Measurements from ENCODE around the gene THUMPD1. TPM values are rescaled to one million over a fixed set of nuclear protein-coding genes. Genes with fewer than 3 reads are reported as not detected.
"Not testable (repeated sequence)": the region's sequence is repeated elsewhere in the genome, so short reads cannot be mapped to it uniquely, and the experiment has no call there.

Gene THUMPD1
- total RNA-seq, 1 experiment from 2014 or later: 33.9 TPM

GRCh38 chr16:20708129-20708528 is 33.5 kb downstream of the THUMPD1 start:
- H3K4me3 ChIP-seq (replicated peaks in 1 of 2; ENCODE audit: low read depth in 1 of 2, low read length in 2 of 2); H3K4me2 ChIP-seq (ENCODE audit: low read length); CTCF ChIA-PET; H3K9me2 ChIP-seq (ENCODE audit: insufficient read depth); RAD21 ChIA-PET (ENCODE audit: low non-redundant PET in 1 of 2, low total read pairs in 2 of 2, uncharacterized antibody in 2 of 2, unreplicated experiment in 2 of 2); H3K27ac ChIP-seq (ENCODE audit: low read depth, low read length); BruUV-seq (replicated peaks); H3K9me3 ChIP-seq (ENCODE audit: control insufficient read depth in 1 of 2, insufficient read depth in 1 of 2, low read depth in 1 of 2, low read length in 2 of 2); H4K20me1 ChIP-seq (ENCODE audit: insufficient read depth); H3K9ac ChIP-seq (ENCODE audit: low read length); H2AFZ ChIP-seq (ENCODE audit: low read depth, low read length, poor library complexity, severe bottlenecking); H3K79me2 ChIP-seq (ENCODE audit: insufficient read depth, low read length); H3K36me3 ChIP-seq (ENCODE audit: control insufficient read depth in 1 of 2, insufficient read depth in 2 of 2, low read length in 2 of 2); H3K27me3 ChIP-seq (ENCODE audit: insufficient read depth, low read length); POLR2A ChIA-PET; H3K4me1 ChIP-seq (ENCODE audit: control insufficient read depth in 1 of 2, insufficient read depth in 2 of 2, low read length in 2 of 2): not testable (repeated sequence)
- TF ChIP-seq, protein P1, sequence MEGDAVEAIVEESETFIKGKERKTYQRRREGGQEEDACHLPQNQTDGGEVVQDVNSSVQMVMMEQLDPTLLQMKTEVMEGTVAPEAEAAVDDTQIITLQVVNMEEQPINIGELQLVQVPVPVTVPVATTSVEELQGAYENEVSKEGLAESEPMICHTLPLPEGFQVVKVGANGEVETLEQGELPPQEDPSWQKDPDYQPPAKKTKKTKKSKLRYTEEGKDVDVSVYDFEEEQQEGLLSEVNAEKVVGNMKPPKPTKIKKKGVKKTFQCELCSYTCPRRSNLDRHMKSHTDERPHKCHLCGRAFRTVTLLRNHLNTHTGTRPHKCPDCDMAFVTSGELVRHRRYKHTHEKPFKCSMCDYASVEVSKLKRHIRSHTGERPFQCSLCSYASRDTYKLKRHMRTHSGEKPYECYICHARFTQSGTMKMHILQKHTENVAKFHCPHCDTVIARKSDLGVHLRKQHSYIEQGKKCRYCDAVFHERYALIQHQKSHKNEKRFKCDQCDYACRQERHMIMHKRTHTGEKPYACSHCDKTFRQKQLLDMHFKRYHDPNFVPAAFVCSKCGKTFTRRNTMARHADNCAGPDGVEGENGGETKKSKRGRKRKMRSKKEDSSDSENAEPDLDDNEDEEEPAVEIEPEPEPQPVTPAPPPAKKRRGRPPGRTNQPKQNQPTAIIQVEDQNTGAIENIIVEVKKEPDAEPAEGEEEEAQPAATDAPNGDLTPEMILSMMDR (IDR thresholded peaks at IDR 0.05 in 2 of 3, conservative IDR thresholded peaks at IDR 0.05 in 1 of 3; ENCODE audit: borderline replicate concordance in 1 of 3, insufficient read depth in 1 of 3, low read depth in 2 of 3, low read length in 2 of 3): peak; percentile 40 to 54 (median 42); a peak in 4 of 6 replicates
- TF ChIP-seq RAD21 (IDR thresholded peaks at IDR 0.05; ENCODE audit: low read depth): peak; percentile 46; the same call in 1 of the 2 replicates
- DNase-seq (ENCODE audit: low read depth, low spot score) (peak; percentile 8), ATAC-seq (peak; percentile 46)
- intact Hi-C loops (cut with micrococcal nuclease): loop anchor here (5.0 to 10.0 kb wide), 2 partner anchors 106 to 803 kb away; no protein-coding TSS in a partner anchor

DNA sequence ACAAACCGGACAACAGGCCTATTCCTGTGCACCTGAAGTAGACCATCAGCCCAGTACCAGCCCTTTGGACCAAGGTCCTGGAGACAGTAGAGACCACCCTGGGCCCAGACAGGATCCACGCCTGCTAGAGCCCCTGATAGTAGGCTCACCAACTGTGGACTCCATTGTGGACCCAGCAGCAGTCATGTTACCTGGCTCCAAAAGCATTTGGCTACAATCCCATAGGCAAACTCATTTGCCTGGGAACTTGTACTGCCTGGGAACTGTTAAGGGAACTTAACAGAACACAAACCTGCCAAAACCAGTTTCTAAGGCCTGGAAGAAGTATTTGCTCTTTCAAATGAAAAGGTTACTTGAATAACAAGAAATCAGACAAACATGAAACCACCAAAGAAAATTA is 34.2 kb downstream of the THUMPD1 start:
- Histone ChIP-seq H3K4me1 (ENCODE audit: control insufficient read depth in 1 of 2, insufficient read depth in 2 of 2, low read length in 2 of 2) (no peaks in the 10 kb centered on the region), H3K79me2 (ENCODE audit: insufficient read depth, low read length) (no peaks in the 10 kb centered on the region), H3K4me3 (replicated peaks in 1 of 2; ENCODE audit: low read depth in 1 of 2, low read length in 2 of 2) (no peak overlapping the region), H3K9me2 (ENCODE audit: insufficient read depth) (no peaks in the 10 kb centered on the region), H3K36me3 (ENCODE audit: control insufficient read depth in 1 of 2, insufficient read depth in 2 of 2, low read length in 2 of 2) (no peaks in the 10 kb centered on the region), H3K9me3 (ENCODE audit: control insufficient read depth in 1 of 2, insufficient read depth in 1 of 2, low read depth in 1 of 2, low read length in 2 of 2) (no peaks in the 10 kb centered on the region), H3K27me3 (ENCODE audit: insufficient read depth, low read length) (no peaks in the 10 kb centered on the region; the same call in 1 of the 2 replicates), H4K20me1 (ENCODE audit: insufficient read depth) (no peaks in the 10 kb centered on the region), H3K4me2 (ENCODE audit: low read length) (no peak overlapping the region), H2AFZ (ENCODE audit: low read depth, low read length, poor library complexity, severe bottlenecking) (no peak overlapping the region), H3K9ac (ENCODE audit: low read length) (no peak overlapping the region), H3K27ac (ENCODE audit: low read depth, low read length) (no peak overlapping the region)
- ATAC-seq (no peak), DNase-seq (ENCODE audit: low read depth, low spot score) (no peak)
- intact Hi-C loops (cut with micrococcal nuclease): loop anchor here (5.0 to 10.0 kb wide), 2 partner anchors 105 to 803 kb away; no protein-coding TSS in a partner anchor
- CTCF ChIA-PET: no interaction called here
- POLR2A ChIA-PET: no interaction called here
- RAD21 ChIA-PET (ENCODE audit: low non-redundant PET in 1 of 2, low total read pairs in 2 of 2, uncharacterized antibody in 2 of 2, unreplicated experiment in 2 of 2): no interaction called here
- no TSS peak for BruUV-seq (replicated peaks)
- no peak for TF ChIP-seq TCF7L2 (IDR thresholded peaks at IDR 0.05; ENCODE audit: borderline replicate concordance, extremely low read depth, insufficient read depth, insufficient read length)
- no peak for TF ChIP-seq MAX (IDR thresholded peaks at IDR 0.05)
- TF ChIP-seq ELF1 (IDR thresholded peaks at IDR 0.05; ENCODE audit: borderline replicate concordance, low read depth): no peak
- TF ChIP-seq EZH2phosphoT487 (IDR thresholded peaks at IDR 0.05; ENCODE audit: borderline replicate concordance): no peak
- TF ChIP-seq, protein P2, sequence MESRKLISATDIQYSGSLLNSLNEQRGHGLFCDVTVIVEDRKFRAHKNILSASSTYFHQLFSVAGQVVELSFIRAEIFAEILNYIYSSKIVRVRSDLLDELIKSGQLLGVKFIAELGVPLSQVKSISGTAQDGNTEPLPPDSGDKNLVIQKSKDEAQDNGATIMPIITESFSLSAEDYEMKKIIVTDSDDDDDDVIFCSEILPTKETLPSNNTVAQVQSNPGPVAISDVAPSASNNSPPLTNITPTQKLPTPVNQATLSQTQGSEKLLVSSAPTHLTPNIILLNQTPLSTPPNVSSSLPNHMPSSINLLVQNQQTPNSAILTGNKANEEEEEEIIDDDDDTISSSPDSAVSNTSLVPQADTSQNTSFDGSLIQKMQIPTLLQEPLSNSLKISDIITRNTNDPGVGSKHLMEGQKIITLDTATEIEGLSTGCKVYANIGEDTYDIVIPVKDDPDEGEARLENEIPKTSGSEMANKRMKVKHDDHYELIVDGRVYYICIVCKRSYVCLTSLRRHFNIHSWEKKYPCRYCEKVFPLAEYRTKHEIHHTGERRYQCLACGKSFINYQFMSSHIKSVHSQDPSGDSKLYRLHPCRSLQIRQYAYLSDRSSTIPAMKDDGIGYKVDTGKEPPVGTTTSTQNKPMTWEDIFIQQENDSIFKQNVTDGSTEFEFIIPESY (IDR thresholded peaks at IDR 0.05; ENCODE audit: extremely low read depth, insufficient replicate concordance, low read length): no peak
- TF ChIP-seq, protein P1 (IDR thresholded peaks at IDR 0.05 in 2 of 3, conservative IDR thresholded peaks at IDR 0.05 in 1 of 3; ENCODE audit: borderline replicate concordance in 1 of 3, insufficient read depth in 1 of 3, low read depth in 2 of 3, low read length in 2 of 3): no peak
- no peak for TF ChIP-seq FOSL1 (IDR thresholded peaks at IDR 0.05; ENCODE audit: low read depth)
- no peak for TF ChIP-seq CEBPB (IDR thresholded peaks at IDR 0.05; ENCODE audit: low read depth)
- TF ChIP-seq EZH2 (IDR thresholded peaks at IDR 0.05): no peak
- no peak for TF ChIP-seq POLR2AphosphoS5 (IDR thresholded peaks at IDR 0.05; ENCODE audit: low read depth, low read length)
- TF ChIP-seq, protein P3, sequence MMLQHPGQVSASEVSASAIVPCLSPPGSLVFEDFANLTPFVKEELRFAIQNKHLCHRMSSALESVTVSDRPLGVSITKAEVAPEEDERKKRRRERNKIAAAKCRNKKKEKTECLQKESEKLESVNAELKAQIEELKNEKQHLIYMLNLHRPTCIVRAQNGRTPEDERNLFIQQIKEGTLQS (IDR thresholded peaks at IDR 0.05): no peak

All from HCT116 (cell line).